PC-3 (cell line): ENCODE data around the gene MAPK8. TPM values are rescaled to one million over a fixed set of nuclear protein-coding genes. Genes with fewer than 3 reads are reported as not detected.

Experiments
- ATAC-seq: fragments of 200-7000 bp; cut with Tn5 transposase; 2 replicates; pipeline ENCODE4 v1.9.1; 2020; ENCODE audit warnings: mild to moderate bottlenecking, moderate library complexity
- BruUV-seq: library from RNA; stranded (reverse); fragments of 400-500 nt; replicated peaks from 2 replicates; lab custom pipeline; 2021; lab: Mats Ljungman, UMichigan
- CTCF ChIA-PET: fragments of 300-600 bp; sonication (Branson Sonifier 250); formaldehyde crosslinking; loops from one replicate; lab custom pipeline; 2022; ENCODE audit warnings: antibody characterized with exemption; lab: Charles Lee
- POLR2A ChIA-PET: fragments of 300-600 bp; sonication (Branson Sonifier 250); formaldehyde crosslinking; loops from one replicate; lab custom pipeline; 2022; ENCODE audit warnings: antibody characterized with exemption; ENCODE audit not compliant: unreplicated experiment; lab: Charles Lee
- DNase-seq: peaks from one replicate; pipeline ENCODE4 v3.0.0-alpha.2; 2015
- H2AFZ ChIP-seq: fragments of 300-600 bp; sonication (generic); 2 replicates; pipeline ENCODE4 v1.6.0; 2016; ENCODE audit warnings: antibody characterized with exemption, low read length
- H3F3A ChIP-seq: fragments of 300-600 bp; sonication (generic); one replicate; pipeline ENCODE4 v1.6.0; 2017; ENCODE audit warnings: antibody characterized with exemption, low read length, control low read depth, mild to moderate bottlenecking; ENCODE audit not compliant: unreplicated experiment
- H3K27ac ChIP-seq: fragments of 300-600 bp; sonication (generic); 2 replicates; pipeline ENCODE4 v1.5.1; 2016; ENCODE audit warnings: mild to moderate bottlenecking, low read length
- H3K27me3 ChIP-seq: fragments of 300-600 bp; sonication (generic); 2 replicates; pipeline ENCODE4 v1.6.1; 2016; ENCODE audit warnings: low read length, mixed read lengths
- H3K36me3 ChIP-seq: fragments of 300-600 bp; sonication (generic); 2 replicates; pipeline ENCODE4 v1.6.1; 2016; ENCODE audit warnings: low read depth, mixed run types, low read length, mixed read lengths
- H3K4me1 ChIP-seq: fragments of 300-600 bp; sonication (generic); 2 replicates; pipeline ENCODE4 v1.5.1; 2016; ENCODE audit warnings: low read length; ENCODE audit not compliant: insufficient read depth
- H3K4me2 ChIP-seq: fragments of 300-600 bp; sonication (generic); 2 replicates; pipeline ENCODE4 v1.6.0; 2016; ENCODE audit warnings: low read length
- H3K4me3 ChIP-seq: fragments of 300-600 bp; sonication (generic); 2 replicates; pipeline ENCODE4 v1.5.1; 2016; ENCODE audit warnings: mild to moderate bottlenecking, low read length, mixed read lengths
- H3K79me2 ChIP-seq: fragments of 300-600 bp; sonication (generic); 2 replicates; pipeline ENCODE4 v1.6.1; 2017; ENCODE audit warnings: low read length, mixed read lengths
- H3K9ac ChIP-seq: fragments of 300-600 bp; sonication (generic); 2 replicates; pipeline ENCODE4 v1.6.0; 2016; ENCODE audit warnings: mild to moderate bottlenecking, low read length
- H3K9me2 ChIP-seq: fragments of 300-600 bp; sonication (generic); replicated peaks from 2 replicates; pipeline ENCODE4 v1.6.1; 2016; ENCODE audit warnings: mixed run types, low read length, mixed read lengths
- H3K9me3 ChIP-seq: fragments of 300-600 bp; sonication (generic); 2 replicates; pipeline ENCODE4 v1.6.1; 2016; ENCODE audit warnings: low read length, mixed read lengths
- H4K20me1 ChIP-seq: fragments of 300-600 bp; sonication (generic); 2 replicates; pipeline ENCODE4 v1.6.1; 2016; ENCODE audit warnings: low read length, mixed read lengths
- EZH2 ChIP-seq: fragments of 300-600 bp; sonication (generic); IDR thresholded peaks from one replicate; pipeline ENCODE4 v1.6.1; 2017; ENCODE audit warnings: antibody characterized with exemption, mild to moderate bottlenecking, low read length; ENCODE audit not compliant: unreplicated experiment
- EZH2phosphoT487 ChIP-seq: fragments of 300-600 bp; sonication (generic); IDR thresholded peaks from 2 replicates; pipeline ENCODE4 v1.6.1; 2018; ENCODE audit warnings: mild to moderate bottlenecking, antibody characterized with exemption, low read length, borderline replicate concordance
- intact Hi-C: fragments of 100-400 bp; cut with micrococcal nuclease; formaldehyde crosslinking; loops from 2 replicates; pipeline ENCODE4 v1.9.0; 2023
- total RNA-seq: library from RNA; depleted of rRNA; stranded (reverse); fragments of >200 nt; gene quantifications from 2 replicates; pipeline ENCODE4 v1.2.3, GENCODE V29; 2014
- TF ChIP-seq, protein P1 (sequence below): fragments of 300-600 bp; sonication (generic); conservative IDR thresholded peaks from 2 replicates; pipeline ENCODE4 v1.5.1; 2017; ENCODE audit warnings: antibody characterized with exemption, low read depth, mild to moderate bottlenecking, low read length

The MAPK8 gene
- total RNA-seq, 1 experiment from 2014 or later, result 26.6 TPM

GRCh38 chr10:48309711-48310226, 3.3 kb downstream of the MAPK8 start:
- H3F3A ChIP-seq, result no peaks in the 10 kb centered on the region
- no peaks in the 10 kb centered on the region for H3K27me3 ChIP-seq
- no peak overlapping the region for H3K9ac ChIP-seq
- H3K27ac ChIP-seq, result no peak overlapping the region
- intact Hi-C loops, result loop anchor here (5.0 kb wide), 1 partner anchor 348 kb away; no protein-coding TSS in a partner anchor
- POLR2A ChIA-PET, result no interaction called here
- peaks cover 38% of the 10 kb centered on the region for H3K4me1 ChIP-seq
- peak overlapping the region; percentile 98 for H3K4me2 ChIP-seq
- CTCF ChIA-PET, result interaction anchor here (0.7 kb wide), 1 partner anchor 197 kb away, joined by 3 read pairs; no protein-coding TSS in a partner anchor
- ATAC-seq (peak; percentile 7), DNase-seq (peak; percentile 73)
- no peak overlapping the region for H3K4me3 ChIP-seq
- no peak overlapping the region for H2AFZ ChIP-seq
- H4K20me1 ChIP-seq, result peaks cover 21% of the 10 kb centered on the region
- no peaks in the 10 kb centered on the region for H3K9me2 ChIP-seq
- peaks cover 75% of the 10 kb centered on the region for H3K79me2 ChIP-seq
- H3K36me3 ChIP-seq, result no peaks in the 10 kb centered on the region
- no peak for TF ChIP-seq EZH2
- TF ChIP-seq, protein P1, sequence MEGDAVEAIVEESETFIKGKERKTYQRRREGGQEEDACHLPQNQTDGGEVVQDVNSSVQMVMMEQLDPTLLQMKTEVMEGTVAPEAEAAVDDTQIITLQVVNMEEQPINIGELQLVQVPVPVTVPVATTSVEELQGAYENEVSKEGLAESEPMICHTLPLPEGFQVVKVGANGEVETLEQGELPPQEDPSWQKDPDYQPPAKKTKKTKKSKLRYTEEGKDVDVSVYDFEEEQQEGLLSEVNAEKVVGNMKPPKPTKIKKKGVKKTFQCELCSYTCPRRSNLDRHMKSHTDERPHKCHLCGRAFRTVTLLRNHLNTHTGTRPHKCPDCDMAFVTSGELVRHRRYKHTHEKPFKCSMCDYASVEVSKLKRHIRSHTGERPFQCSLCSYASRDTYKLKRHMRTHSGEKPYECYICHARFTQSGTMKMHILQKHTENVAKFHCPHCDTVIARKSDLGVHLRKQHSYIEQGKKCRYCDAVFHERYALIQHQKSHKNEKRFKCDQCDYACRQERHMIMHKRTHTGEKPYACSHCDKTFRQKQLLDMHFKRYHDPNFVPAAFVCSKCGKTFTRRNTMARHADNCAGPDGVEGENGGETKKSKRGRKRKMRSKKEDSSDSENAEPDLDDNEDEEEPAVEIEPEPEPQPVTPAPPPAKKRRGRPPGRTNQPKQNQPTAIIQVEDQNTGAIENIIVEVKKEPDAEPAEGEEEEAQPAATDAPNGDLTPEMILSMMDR, result peak; percentile 54
- BruUV-seq, result no TSS peak
- no peaks in the 10 kb centered on the region for H3K9me3 ChIP-seq

GRCh38 chr10:48314107-48314506, 7.6 kb downstream of the MAPK8 start:
- Histone ChIP-seq H3K36me3 (no peaks in the 10 kb centered on the region), H3K79me2 (peaks cover 94% of the 10 kb centered on the region), H3K27ac (no peak overlapping the region), H3K9me2 (no peaks in the 10 kb centered on the region), H3F3A (no peaks in the 10 kb centered on the region), H4K20me1 (peaks cover 4% of the 10 kb centered on the region; the same call in 1 of the 2 replicates), H3K9me3 (no peaks in the 10 kb centered on the region), H3K4me1 (peaks cover 25% of the 10 kb centered on the region), H3K27me3 (no peaks in the 10 kb centered on the region), H3K9ac (no peak overlapping the region), H2AFZ (no peak overlapping the region), H3K4me3 (no peak overlapping the region), H3K4me2 (no peak overlapping the region)
- ATAC-seq (no peak), DNase-seq (no peak)
- intact Hi-C loops, result no loop called here
- POLR2A ChIA-PET, result no interaction called here
- no TSS peak for BruUV-seq
- TF ChIP-seq EZH2phosphoT487, result no peak
- no peak for TF ChIP-seq EZH2
- TF ChIP-seq, protein P1, result no peak
- CTCF ChIA-PET, result no interaction called here

- CTCF ChIA-PET, result no interaction called here
- Histone ChIP-seq H4K20me1 (no peaks in the 10 kb centered on the region), H3K4me2 (no peak overlapping the region), H3K4me1 (peaks cover 12% of the 10 kb centered on the region; the same call in 1 of the 2 replicates), H3K9ac (no peak overlapping the region), H3F3A (no peaks in the 10 kb centered on the region), H3K27me3 (no peaks in the 10 kb centered on the region), H3K9me2 (no peaks in the 10 kb centered on the region), H3K9me3 (no peaks in the 10 kb centered on the region), H2AFZ (no peak overlapping the region), H3K4me3 (no peak overlapping the region), H3K27ac (no peak overlapping the region), H3K79me2 (peaks cover 90% of the 10 kb centered on the region), H3K36me3 (no peaks in the 10 kb centered on the region)
- no peak for TF ChIP-seq EZH2phosphoT487
- POLR2A ChIA-PET, result no interaction called here
- intact Hi-C loops, result no loop called here
- no peak for DNase-seq
- BruUV-seq, result no TSS peak
- no peak for ATAC-seq
Measured at GRCh38 chr10:48316236-48316635, 9.8 kb downstream of the MAPK8 start.
